Measurements from ENCODE around the gene AHCYL1. TPM values are rescaled to one million over a fixed set of nuclear protein-coding genes. Genes with fewer than 3 reads are reported as not detected.

AHCYL1 gene
- total and polyA plus RNA-seq, 2 experiments from 2014 or later: 47.6 to 72.6 TPM

- Histone ChIP-seq H3K9ac (no peak overlapping the region), H4K20me1 (ENCODE audit: insufficient read depth) (no peaks in the 10 kb centered on the region), H3F3A (ENCODE audit: insufficient read depth) (no peaks in the 10 kb centered on the region), H3K27me3 (replicated peaks; ENCODE audit: insufficient read depth) (no peaks in the 10 kb centered on the region), H3K27ac (no peak overlapping the region), H3K9me3 (ENCODE audit: low read depth) (peaks cover 4% of the 10 kb centered on the region), H3K4me1 (ENCODE audit: insufficient read depth) (no peaks in the 10 kb centered on the region), H3K4me2 (ENCODE audit: unreplicated experiment) (no peak overlapping the region), H3K79me2 (ENCODE audit: insufficient read depth) (no peaks in the 10 kb centered on the region), H2AFZ (no peak overlapping the region), H3K36me3 (ENCODE audit: low read depth) (no peaks in the 10 kb centered on the region), H3K4me3 (no peak overlapping the region), H3K9me2 (ENCODE audit: insufficient read depth) (no peaks in the 10 kb centered on the region)
- in situ Hi-C loops (cut with MboI): no loop called here
- TF ChIP-seq EZH2 (IDR thresholded peaks at IDR 0.05; ENCODE audit: insufficient read depth, poor library complexity, severe bottlenecking) (no peak), EZH2phosphoT487 (IDR thresholded peaks at IDR 0.05; ENCODE audit: insufficient read depth, low read depth) (no peak)
- no peak for DNase-seq
- 68 to 78% methylated on average over 2 of the region's 2 CpGs for WGBS, 2 experiments (ENCODE audit: low coverage in 1 of 2, low lambda C conversion rate in 2 of 2, missing lambda C conversion rate in 2 of 2)
These were observed 42.1 kb upstream of the AHCYL1 start for GRCh38 chr1:109942434-109942833.

GRCh38 chr1:109944541-109944940, 40.0 kb upstream of the AHCYL1 start:
- H3K36me3 ChIP-seq (ENCODE audit: low read depth): no peaks in the 10 kb centered on the region
- H3F3A ChIP-seq (ENCODE audit: insufficient read depth): no peaks in the 10 kb centered on the region
- no peak overlapping the region for H2AFZ ChIP-seq
- TF ChIP-seq EZH2phosphoT487 (IDR thresholded peaks at IDR 0.05; ENCODE audit: insufficient read depth, low read depth) (no peak), EZH2 (IDR thresholded peaks at IDR 0.05; ENCODE audit: insufficient read depth, poor library complexity, severe bottlenecking) (no peak)
- H3K9me3 ChIP-seq (ENCODE audit: low read depth): no peaks in the 10 kb centered on the region
- H3K27me3 ChIP-seq (replicated peaks; ENCODE audit: insufficient read depth): no peaks in the 10 kb centered on the region
- no peak overlapping the region for H3K9ac ChIP-seq
- WGBS, 2 experiments (ENCODE audit: low coverage in 1 of 2, low lambda C conversion rate in 2 of 2, missing lambda C conversion rate in 2 of 2): 96 to 98% methylated on average over 2 of the region's 2 CpGs
- no peaks in the 10 kb centered on the region for H3K79me2 ChIP-seq (ENCODE audit: insufficient read depth)
- no peaks in the 10 kb centered on the region for H3K4me1 ChIP-seq (ENCODE audit: insufficient read depth)
- no peaks in the 10 kb centered on the region for H3K9me2 ChIP-seq (ENCODE audit: insufficient read depth)
- in situ Hi-C loops (cut with MboI): no loop called here
- no peak for DNase-seq
- no peak overlapping the region for H3K4me2 ChIP-seq (ENCODE audit: unreplicated experiment)
- H3K4me3 ChIP-seq: no peak overlapping the region
- no peaks in the 10 kb centered on the region for H4K20me1 ChIP-seq (ENCODE audit: insufficient read depth)
- no peak overlapping the region for H3K27ac ChIP-seq

GRCh38 chr1:109946511-109946910, 38.1 kb upstream of the AHCYL1 start:
- Histone ChIP-seq H2AFZ (no peak overlapping the region), H3K9ac (no peak overlapping the region), H3K27ac (no peak overlapping the region), H3K27me3 (replicated peaks; ENCODE audit: insufficient read depth) (no peaks in the 10 kb centered on the region), H3K9me2 (ENCODE audit: insufficient read depth) (no peaks in the 10 kb centered on the region), H3K4me3 (no peak overlapping the region), H3K79me2 (ENCODE audit: insufficient read depth) (no peaks in the 10 kb centered on the region), H3K4me1 (ENCODE audit: insufficient read depth) (no peaks in the 10 kb centered on the region), H4K20me1 (ENCODE audit: insufficient read depth) (no peaks in the 10 kb centered on the region), H3F3A (ENCODE audit: insufficient read depth) (no peaks in the 10 kb centered on the region), H3K4me2 (ENCODE audit: unreplicated experiment) (no peak overlapping the region), H3K9me3 (ENCODE audit: low read depth) (no peaks in the 10 kb centered on the region), H3K36me3 (ENCODE audit: low read depth) (no peaks in the 10 kb centered on the region)
- TF ChIP-seq EZH2 (IDR thresholded peaks at IDR 0.05; ENCODE audit: insufficient read depth, poor library complexity, severe bottlenecking): no peak
- TF ChIP-seq EZH2phosphoT487 (IDR thresholded peaks at IDR 0.05; ENCODE audit: insufficient read depth, low read depth): no peak
- 31 to 35% methylated on average over 6 of the region's 6 CpGs for whole genome bisulfite sequencing, 2 experiments (ENCODE audit: low coverage in 1 of 2, low lambda C conversion rate in 2 of 2, missing lambda C conversion rate in 2 of 2)
- no peak for DNase-seq
- in situ Hi-C loops (cut with MboI): no loop called here

GRCh38 chr1:109947582-109948284, 36.8 kb upstream of the AHCYL1 start:
- H3K27me3 ChIP-seq (replicated peaks; ENCODE audit: insufficient read depth): no peaks in the 10 kb centered on the region
- no peak overlapping the region for H3K4me3 ChIP-seq
- no peaks in the 10 kb centered on the region for H3F3A ChIP-seq (ENCODE audit: insufficient read depth)
- in situ Hi-C loops (cut with MboI): no loop called here
- TF ChIP-seq EZH2phosphoT487 (IDR thresholded peaks at IDR 0.05; ENCODE audit: insufficient read depth, low read depth): no peak
- no peak for TF ChIP-seq EZH2 (IDR thresholded peaks at IDR 0.05; ENCODE audit: insufficient read depth, poor library complexity, severe bottlenecking)
- no peaks in the 10 kb centered on the region for H3K4me1 ChIP-seq (ENCODE audit: insufficient read depth)
- H3K9me2 ChIP-seq (ENCODE audit: insufficient read depth): no peaks in the 10 kb centered on the region
- no peak for DNase-seq
- no peak overlapping the region for H3K4me2 ChIP-seq (ENCODE audit: unreplicated experiment)
- H3K79me2 ChIP-seq (ENCODE audit: insufficient read depth): no peaks in the 10 kb centered on the region
- no peaks in the 10 kb centered on the region for H4K20me1 ChIP-seq (ENCODE audit: insufficient read depth)
- H2AFZ ChIP-seq: no peak overlapping the region
- no peaks in the 10 kb centered on the region for H3K9me3 ChIP-seq (ENCODE audit: low read depth)
- H3K27ac ChIP-seq: no peak overlapping the region
- 95 to 97% methylated on average over 10 of the region's 10 CpGs for WGBS, 2 experiments (ENCODE audit: low coverage in 1 of 2, low lambda C conversion rate in 2 of 2, missing lambda C conversion rate in 2 of 2)
- H3K9ac ChIP-seq: no peak overlapping the region
- H3K36me3 ChIP-seq (ENCODE audit: low read depth): no peaks in the 10 kb centered on the region

GRCh38 chr1:109948285-109948630, 36.3 kb upstream of the AHCYL1 start:
- Histone ChIP-seq H3K27me3 (replicated peaks; ENCODE audit: insufficient read depth) (no peaks in the 10 kb centered on the region), H3K9me2 (ENCODE audit: insufficient read depth) (no peaks in the 10 kb centered on the region), H3K4me1 (ENCODE audit: insufficient read depth) (no peaks in the 10 kb centered on the region), H3K4me2 (ENCODE audit: unreplicated experiment) (no peak overlapping the region), H2AFZ (no peak overlapping the region), H3K9ac (no peak overlapping the region), H3F3A (ENCODE audit: insufficient read depth) (no peaks in the 10 kb centered on the region), H3K4me3 (no peak overlapping the region), H3K79me2 (ENCODE audit: insufficient read depth) (no peaks in the 10 kb centered on the region), H3K27ac (no peak overlapping the region), H3K9me3 (ENCODE audit: low read depth) (no peaks in the 10 kb centered on the region), H3K36me3 (ENCODE audit: low read depth) (no peaks in the 10 kb centered on the region), H4K20me1 (ENCODE audit: insufficient read depth) (no peaks in the 10 kb centered on the region)
- in situ Hi-C loops (cut with MboI): no loop called here
- no peak for TF ChIP-seq EZH2 (IDR thresholded peaks at IDR 0.05; ENCODE audit: insufficient read depth, poor library complexity, severe bottlenecking)
- no peak for TF ChIP-seq EZH2phosphoT487 (IDR thresholded peaks at IDR 0.05; ENCODE audit: insufficient read depth, low read depth)
- DNase-seq: no peak
